Cerebellar nuclear complex (tissue), 1 donor: Measurements from ENCODE around the gene JAGN1.
A peak's percentile ranks its signal among the peaks of the same experiment; 100 is the strongest.
"Not testable (repeated sequence)": the region's sequence is repeated elsewhere in the genome, so short reads cannot be mapped to it uniquely, and the experiment has no call there.

ENCODE experiments used
- DNase-seq, 2 experiments: peaks; one replicate each; lab custom pipeline; 2025; lab: John Stamatoyannopoulos, UW

The JAGN1 gene

DNA sequence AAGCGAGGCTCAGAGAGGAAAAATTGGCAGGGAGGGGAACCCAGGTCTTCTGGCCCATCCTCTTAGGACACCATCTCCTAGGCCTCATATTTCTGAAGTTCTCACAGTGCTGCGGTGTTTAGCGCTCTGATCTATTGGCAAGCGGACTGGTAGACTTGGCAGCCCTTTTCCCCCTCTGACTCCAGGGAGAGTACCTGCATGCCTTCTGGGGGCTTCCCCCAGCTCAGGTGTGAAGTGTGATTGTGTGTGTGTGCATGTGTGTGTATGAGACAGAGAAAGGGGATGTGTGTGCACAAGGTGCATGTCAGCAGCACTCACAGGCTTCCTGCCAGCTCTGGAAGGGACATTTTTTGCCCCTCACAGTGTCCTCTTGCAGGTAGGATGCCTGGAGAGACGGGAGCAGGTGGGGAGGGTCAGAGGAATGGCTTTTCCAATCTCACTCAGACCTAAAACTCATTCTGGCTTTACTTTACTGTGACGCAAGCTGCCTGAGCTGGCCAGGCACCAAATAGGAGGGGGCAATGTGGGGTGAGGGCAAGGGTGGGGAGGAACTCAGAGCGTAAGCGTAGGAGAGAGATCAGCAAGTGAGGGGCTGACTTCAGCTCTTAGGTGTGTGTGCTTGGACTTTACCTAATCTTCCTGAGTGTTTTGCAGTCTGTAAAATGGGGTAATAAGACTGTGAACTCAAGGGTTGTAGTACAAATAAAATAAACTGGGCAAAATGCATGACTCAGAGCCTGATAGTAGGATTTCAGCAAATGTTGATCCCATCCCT is 8.2 kb downstream of the JAGN1 start:
- no peak for DNase-seq

DNA sequence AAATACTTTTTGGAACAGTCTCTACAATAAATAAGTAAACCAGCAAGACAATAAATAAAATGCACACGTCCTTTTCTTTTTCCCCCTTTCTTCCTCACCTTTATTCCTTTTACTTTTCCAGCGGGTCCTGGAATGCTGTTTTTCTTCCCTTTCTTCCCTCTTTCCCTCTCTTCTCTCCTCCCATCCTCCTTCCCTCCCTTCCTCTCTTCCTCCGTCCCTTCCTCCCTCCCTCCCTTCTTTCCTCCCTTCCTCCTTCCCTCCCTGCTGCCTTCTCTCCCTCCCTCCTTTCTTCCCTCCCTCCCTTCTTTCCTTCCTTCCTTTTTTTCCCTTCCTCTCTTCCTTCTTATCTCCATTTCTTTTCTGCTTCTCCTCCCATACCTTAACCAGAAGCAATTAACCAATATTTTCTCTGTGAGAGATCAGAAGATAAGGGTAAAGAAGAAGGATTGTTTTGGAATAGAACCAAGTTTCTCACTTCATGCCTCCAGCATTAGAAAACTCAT is 8.9 kb downstream of the JAGN1 start:
- DNase-seq = no peak

DNA sequence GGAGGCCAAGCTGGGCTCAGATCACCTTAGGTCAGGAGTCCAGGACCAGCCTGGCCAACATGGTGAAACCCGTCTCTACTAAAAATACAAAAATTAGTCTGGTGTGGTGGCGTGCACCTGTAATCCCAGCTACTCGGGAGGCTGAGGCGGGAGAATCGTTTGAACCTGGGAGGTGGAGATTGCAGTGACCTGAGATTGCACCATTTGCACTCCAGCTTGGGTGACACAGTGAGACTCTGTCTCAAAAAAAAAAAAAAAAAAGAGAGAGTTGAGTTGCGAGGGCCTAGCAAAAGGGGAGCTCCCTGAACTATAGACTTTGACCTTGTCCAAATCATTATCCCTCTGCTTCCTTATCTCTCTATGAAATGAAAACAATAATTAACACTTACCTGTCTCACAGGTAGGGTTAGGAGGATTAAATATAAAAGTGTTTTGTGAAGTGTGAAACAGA is 10.6 kb downstream of the JAGN1 start:
- DNase-seq = not testable (repeated sequence)

DNA sequence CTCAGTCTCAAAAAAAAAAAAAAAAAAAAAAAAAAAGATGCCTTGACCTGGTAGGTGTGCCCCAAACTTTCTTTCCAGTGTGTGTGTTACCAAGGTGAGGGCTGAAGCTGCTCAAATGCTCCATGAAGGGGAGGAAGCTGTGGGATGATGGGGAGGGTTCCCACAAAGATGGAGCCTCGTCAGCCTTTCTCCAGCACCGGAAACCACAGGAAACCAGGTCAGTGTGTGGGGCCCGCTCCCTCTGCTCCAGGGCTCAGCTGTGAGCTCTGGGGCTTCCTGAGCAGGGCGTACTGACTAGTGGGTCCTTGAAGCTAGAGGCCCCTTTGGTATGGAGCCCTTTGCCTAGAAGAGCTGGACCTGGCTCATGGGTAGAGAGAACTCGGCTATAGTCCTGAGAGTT is 11.6 kb downstream of the JAGN1 start:
- DNase-seq = no peak

DNA sequence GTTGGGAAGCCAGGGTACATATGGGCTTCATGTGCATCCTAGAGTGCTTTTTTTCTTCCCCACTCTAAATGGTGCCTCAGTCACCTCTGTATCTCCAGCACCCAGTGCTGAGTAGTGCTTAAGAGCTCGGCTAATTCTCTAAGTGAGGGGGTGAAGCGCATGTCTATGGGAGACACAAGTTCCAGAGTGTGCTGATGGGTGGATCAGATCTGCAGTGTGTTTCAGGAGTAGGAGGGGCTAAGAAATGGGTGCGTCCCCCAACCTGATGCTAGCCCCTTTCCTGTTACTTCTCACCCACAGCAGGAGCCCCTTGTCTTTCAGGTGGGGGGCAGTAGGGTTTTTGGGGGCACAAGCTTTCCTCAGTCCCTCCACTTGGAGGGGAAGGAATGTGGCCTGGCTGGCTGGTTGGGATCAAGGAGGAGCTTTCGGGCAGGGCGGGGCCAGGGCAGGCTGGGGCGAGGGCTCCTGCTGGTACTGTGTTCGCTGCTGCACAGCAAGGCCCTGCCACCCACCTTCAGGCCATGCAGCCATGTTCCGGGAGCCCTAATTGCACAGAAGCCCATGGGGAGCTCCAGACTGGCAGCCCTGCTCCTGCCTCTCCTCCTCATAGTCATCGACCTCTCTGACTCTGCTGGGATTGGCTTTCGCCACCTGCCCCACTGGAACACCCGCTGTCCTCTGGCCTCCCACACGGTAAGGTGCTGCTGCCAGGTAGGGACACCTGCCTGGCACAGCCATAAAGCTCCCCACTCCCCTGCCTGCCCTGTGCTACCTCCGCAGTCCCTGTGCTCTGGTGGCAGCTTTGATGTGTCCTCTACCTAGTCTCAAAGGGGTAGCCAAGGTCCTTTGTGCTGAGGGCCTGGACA is 12.2 kb downstream of the JAGN1 start, which contains the start of gene IL17RE:
Gene IL17RE, plus strand, starts transcription at position 477 of the 866 bp plus-strand sequence. Its CDS starts 85 bp downstream, at position 562.
- no peak for DNase-seq

DNA sequence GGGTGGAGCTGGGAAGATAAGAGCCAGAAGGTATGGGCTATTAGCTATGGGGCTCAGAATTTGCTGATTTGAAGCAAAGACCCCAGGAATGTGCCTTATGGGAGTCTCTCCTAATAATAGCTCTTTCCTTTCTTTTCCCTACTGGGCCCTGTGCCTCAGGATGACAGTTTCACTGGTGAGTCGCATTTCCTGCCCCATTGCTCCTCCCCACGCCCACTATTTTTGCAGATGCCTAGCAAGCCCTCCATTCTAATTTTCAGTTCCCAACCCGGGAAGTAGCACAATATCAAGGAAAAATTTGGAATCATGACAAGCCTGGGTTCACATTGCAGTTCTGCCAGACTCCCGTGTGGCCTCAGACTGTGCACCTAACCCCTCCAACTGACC is 12.8 kb downstream of the JAGN1 start:
- no peak for DNase-seq

DNA sequence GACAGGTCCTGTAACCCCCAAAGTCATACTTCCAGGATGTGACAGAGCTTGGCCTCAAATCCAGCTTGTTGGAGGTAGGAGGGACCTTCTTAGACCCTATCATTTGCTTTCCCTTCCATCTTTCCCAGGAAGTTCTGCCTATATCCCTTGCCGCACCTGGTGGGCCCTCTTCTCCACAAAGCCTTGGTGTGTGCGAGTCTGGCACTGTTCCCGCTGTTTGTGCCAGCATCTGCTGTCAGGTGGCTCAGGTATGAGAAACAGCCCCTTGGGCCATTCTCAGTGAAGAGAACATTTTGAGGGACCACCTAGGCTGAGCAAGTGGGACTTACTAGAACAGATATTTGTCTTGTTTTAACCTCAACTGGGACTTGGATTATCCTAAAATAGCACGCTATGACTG is 13.5 kb downstream of the JAGN1 start:
- no peak for DNase-seq

DNA sequence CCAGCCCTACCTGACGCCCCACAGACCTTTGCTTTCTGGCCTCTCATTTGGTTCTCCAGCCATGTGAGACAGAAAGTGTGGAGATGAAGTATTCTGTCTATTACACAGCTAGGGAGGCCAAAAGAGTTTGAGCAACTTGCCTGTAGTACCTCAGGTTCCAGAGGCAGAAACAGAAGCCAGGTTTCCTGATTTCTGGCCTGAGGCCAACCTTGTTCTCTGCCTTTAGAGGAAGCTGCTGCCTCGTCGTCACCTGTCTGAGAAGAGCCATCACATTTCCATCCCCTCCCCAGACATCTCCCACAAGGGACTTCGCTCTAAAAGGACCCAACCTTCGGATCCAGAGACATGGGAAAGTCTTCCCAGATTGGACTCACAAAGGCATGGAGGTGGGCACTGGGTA is 16.1 kb downstream of the JAGN1 start:
- DNase-seq = no peak

DNA sequence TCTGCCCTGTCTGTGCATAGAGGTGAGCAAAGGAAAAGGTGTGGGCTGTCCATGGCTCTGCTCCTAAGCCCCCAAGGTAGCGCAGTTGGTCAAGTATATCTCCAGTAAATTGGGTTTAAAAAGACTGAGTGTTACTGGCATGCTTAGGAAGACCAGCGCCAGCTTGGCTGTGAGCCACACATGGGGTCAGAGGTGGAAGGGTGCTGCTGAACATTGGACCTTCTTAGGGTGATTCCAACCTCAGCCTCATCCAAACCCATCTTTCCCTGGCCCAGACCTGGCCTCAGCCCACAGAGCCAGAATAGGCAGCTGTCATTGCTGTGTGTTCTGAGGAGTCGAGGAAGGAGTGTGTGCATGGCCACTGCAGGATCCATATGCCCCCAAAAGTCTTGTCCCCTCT is 17.9 kb downstream of the JAGN1 start:
- no peak for DNase-seq

DNA sequence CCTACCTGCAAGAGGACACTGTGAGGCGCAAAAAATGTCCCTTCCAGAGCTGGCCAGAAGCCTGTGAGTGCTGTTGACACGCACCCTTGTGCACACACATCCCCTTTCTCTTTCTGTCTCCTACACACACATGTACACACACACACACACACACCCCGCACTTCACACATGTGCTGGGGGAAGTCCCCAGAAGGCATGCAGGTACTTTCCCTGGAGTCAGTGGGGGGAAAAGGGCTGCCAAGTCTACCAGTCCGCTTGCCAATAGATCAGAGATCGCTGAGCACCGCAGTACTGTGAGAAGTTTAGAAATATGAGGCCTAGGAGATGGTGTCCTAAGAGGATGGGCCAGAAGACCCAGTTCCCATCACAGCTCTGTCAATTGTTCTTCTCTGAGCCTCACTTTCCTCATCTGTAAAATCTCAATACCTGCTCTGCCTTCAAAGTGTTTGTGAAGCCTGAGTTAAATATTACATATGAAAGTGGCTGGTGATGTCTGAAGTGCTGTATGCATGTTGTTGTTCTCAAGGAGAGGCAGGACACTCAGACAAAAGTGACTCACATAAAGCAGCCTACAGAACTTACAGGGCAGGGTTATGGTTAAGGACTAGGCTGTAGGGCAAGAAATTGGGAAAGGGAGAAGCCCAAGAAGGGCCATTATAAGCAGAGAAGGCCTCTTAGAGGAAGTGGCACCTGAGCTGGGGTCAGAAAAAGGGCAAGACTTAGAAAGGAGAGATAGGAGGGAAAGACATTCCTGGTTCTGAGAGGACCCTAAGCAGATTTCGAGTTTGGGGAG is 19.0 kb downstream of the JAGN1 start:
- no peak for DNase-seq

DNA sequence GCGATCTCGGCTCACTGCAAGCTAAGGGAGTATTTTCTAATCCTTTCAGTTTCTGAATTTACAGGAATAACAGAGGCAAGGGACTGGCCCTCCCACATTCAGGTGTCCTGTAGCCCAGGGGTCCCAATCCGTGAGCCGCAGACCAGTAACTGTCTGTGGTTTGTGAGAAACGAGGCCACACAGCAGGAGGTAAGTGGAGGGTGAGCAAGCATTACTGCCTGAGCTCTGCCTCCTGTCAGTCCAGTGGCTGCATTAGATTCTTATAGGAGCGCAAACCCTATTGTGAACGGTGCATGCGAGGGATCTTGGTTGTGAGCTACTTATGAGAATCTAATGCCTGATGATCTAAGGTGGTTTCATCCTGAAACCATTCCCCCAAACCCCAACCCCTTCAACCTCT is 21.5 kb downstream of the JAGN1 start:
- no peak for DNase-seq

DNA sequence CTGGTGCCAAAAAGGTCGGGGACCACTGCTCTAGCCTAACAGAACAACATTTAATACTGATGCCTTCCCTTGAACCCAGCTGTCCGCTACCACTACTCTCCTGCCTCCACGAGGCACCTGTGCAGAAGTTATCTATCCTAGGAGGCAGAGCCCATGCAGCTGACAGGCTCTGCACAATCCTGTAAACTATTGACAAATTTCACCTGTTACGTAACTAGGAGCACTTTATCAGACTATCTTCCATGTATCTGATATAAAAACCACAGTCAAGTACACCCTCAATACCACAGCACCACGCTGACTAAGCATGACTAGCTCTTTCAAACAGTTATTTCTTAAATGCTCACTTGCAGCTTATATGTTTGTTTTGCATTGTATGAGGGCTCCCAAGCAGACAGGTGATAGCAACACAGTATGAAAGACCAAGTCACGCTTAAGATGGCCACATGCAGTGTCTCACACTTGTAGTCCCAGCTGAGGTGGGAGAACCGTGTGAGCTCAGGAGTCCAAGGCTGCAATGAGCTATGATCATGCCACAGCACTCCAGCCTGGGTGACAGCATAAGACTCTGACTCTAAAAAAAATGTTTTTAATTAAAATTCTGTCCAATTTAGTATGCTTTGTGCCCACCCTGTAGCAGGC is 22.0 kb downstream of the JAGN1 start:
- DNase-seq = no peak

DNA sequence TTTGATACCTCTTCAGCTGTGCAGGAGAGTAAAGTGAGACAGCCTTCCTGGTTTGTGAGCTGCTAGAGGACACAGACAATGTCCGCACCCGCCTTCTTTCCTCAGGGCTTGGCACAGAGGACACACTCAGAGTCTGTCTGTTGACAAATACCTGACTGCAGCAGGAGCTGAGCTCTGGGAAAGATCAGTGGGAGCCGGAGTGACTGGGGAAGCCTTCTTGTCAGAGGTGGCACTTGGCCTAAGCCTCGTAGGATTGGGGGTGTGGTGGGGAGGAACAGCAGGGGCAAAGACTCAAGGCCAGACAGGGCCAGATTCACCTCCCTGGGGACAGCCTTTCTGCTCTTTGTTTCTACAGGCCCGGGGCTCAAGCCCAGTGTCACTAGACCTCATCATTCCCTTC is 23.2 kb downstream of the JAGN1 start:
- DNase-seq = no peak

DNA sequence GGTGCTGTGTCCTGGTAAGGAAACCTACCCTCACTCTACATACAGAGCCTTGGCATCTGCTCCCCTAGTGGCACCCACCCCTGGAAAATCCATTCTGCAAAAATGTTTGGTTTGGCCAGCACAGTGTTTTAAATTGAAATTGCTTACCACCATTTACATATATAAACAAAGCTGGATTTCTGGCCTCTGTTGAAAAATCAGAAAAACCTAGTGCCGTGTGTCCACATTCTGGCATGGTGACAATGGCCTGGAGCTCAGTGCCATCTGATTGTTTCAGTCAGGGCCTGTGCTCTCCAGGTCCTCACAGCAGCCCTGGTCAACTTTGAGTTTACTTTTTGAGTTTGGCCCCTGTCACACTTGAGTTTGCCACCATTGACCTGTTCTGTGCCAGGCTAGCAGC is 23.6 kb downstream of the JAGN1 start:
- DNase-seq = no peak

DNA sequence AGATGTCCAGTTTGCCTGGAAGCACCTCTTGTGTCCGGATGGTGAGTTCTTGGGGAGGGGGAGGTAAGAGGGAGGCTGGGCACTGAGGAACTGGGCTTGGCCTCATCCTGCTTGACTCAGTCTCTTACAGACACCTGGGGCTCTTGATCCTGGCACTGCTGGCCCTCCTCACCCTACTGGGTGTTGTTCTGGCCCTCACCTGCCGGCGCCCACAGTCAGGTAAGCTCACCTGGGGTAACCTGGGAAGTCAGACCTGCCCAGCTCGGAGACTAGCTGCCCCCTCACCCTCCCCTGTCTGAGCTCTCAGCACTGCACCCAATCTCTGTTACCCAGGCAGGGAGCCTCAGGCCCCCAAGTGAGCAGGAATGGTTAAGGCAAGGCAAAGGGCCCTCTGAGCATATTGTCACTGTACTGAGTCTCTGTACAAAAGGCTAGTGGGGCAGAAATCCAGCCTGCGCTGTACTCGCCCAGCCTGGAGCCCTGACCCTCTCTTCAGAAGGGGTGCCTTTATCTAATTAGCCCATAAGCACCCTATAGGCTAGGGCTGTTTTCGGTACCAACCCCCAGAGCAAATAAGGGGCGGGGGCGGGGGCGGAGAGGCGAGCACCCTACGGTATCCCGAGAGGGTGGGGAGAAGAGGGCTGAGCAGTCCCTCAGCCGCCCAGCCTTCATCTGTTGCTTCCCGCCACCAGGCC is 24.3 kb downstream of the JAGN1 start:
- DNase-seq = no peak

DNA sequence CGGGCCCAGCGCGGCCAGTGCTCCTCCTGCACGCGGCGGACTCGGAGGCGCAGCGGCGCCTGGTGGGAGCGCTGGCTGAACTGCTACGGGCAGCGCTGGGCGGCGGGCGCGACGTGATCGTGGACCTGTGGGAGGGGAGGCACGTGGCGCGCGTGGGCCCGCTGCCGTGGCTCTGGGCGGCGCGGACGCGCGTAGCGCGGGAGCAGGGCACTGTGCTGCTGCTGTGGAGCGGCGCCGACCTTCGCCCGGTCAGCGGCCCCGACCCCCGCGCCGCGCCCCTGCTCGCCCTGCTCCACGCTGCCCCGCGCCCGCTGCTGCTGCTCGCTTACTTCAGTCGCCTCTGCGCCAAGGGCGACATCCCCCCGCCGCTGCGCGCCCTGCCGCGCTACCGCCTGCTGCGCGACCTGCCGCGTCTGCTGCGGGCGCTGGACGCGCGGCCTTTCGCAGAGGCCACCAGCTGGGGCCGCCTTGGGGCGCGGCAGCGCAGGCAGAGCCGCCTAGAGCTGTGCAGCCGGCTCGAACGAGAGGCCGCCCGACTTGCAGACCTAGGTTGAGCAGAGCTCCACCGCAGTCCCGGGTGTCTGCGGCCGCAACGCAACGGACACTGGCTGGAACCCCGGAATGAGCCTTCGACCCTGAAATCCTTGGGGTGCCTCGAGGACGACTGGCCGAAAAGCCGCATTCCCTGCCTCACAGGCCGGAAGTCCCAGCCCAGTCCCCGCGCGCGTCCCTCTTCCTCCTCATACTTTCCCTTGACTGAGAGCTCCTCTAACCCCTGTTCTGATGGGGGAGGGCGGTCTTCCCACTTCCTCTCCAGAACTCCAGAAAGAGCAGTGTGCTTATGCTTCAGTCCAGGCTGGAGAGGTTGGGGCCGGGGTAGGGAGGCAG is 25.1 kb downstream of the JAGN1 start:
- no peak for DNase-seq

DNA sequence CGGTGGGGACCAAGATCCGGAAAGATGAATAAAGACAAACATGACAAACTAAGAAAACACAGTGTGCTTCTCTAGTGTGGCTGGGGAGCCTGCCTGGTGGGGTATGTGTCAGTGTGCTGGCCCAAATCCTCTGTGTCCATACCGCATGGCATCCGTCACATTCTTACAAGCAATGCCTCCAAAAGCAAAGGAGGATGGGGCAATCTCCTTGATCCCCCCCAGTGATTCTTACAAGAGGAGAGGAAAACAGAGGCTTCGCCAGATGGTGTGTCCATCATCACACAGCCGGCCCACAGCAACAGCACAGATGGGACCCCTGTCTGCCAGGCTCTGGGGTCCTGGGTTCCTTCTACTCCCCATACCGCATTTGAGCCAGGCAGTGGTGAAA is 25.9 kb downstream of the JAGN1 start:
- no peak for DNase-seq

DNA sequence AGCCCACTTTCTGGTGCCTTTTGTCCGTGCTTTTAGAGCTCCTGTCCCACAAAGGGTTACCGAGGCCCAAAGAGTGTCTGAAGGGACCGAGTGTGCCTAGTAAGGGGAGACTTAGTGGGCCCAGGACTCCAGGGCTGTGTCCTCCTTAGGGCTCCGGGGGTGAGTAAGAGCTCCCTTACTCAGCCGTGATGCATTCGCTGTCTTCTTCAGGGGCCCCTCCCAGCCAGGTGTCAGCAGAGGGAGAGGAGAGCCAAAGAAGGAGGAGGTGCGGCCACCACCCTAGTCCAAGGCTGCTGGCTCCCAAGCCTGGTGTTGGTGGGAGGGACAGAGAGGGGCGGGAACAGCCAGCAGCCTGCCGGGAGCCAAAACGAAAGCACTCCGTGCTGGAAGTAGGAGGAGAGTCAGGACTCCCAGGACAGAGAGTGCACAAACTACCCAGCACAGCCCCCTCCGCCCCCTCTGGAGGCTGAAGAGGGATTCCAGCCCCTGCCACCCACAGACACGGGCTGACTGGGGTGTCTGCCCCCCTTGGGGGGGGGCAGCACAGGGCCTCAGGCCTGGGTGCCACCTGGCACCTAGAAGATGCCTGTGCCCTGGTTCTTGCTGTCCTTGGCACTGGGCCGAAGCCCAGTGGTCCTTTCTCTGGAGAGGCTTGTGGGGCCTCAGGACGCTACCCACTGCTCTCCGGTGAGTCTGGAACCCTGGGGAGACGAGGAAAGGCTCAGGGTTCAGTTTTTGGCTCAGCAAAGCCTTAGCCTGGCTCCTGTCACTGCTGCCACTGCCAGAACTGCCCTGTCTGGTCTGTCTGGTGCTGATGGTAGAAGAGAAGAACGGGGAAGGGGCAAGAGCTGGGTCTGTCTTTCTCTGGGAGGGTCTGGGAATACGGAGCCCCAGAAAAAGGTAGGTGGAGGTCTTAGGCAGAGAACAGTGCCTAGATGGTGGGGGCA is 26.6 kb downstream of the JAGN1 start, which contains the start of gene IL17RC:
Gene IL17RC, plus strand, starts transcription at position 365 of the 947 bp plus-strand sequence. Its CDS starts 218 bp downstream, at position 583.
- DNase-seq = peak; percentile 42 to 57

DNA sequence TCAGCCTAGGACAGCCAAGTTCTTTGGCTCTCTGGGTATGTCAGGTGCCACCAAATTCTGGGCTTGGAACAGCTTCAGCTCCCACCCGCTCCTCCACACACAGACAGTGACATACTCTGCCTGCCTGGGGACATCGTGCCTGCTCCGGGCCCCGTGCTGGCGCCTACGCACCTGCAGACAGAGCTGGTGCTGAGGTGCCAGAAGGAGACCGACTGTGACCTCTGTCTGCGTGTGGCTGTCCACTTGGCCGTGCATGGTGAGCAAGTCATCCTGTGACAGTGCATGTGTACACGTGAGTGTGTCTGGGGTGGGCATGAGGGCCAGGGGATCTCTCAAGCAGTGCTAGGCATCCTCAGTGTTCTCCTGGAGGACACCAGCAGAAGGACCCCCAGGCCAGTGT is 27.4 kb downstream of the JAGN1 start:
- no peak for DNase-seq
